Stimulated activated CD4-positive, alpha-beta T cell treated with anti-CD3 and anti-CD28 coated beads, Interleukin-4, amount 100 ng/mL, for 1 hour (primary cell): ENCODE measurements around the gene SLC22A31.

Experiments
- DNase-seq: peaks from one replicate; pipeline ENCODE4 v3.0.0-alpha.2; 2020

Gene SLC22A31

GRCh38 chr16:89164847-89165680 is 35.3 kb downstream of the SLC22A31 start:
- no peak for DNase-seq

DNA sequence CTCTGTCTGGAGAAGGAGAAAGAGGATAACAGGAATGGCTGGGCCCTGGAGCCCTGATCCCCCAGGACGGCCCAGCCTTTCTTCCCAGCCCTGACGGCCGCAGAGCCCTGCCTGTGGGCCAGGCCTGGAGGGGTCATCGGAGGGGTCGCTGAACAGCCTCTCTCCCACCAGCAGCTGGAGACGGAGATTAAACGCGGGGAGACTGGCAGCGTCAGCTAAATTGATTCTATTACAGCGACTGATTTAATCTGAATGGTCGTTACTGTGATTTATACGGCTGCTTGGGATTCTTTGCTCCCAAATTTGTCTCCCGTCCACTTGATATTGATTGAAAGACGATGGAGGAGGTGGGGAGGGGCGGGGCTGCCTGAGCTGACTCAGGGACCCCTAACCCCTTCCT is 35.9 kb downstream of the SLC22A31 start:
- no peak for DNase-seq

DNA sequence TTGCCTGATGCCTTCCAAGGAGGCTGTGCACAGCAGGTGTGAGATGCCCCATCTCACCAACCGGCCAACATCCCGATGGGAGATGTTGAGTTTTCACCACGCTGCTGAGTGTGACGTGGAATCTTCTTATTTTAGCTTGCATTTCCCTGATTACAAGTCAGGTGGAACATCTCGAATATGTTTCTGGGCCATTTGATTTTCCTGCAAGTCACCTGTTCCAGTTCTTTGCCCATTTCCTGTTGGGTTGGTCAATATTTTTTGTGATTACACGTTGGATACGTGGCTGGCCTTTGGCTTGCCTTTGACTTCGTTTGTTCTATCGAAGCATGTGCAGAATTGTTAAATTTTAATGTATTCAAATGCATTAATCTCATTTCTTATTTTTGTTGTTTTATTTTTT is 37.0 kb downstream of the SLC22A31 start:
- no peak for DNase-seq

DNA sequence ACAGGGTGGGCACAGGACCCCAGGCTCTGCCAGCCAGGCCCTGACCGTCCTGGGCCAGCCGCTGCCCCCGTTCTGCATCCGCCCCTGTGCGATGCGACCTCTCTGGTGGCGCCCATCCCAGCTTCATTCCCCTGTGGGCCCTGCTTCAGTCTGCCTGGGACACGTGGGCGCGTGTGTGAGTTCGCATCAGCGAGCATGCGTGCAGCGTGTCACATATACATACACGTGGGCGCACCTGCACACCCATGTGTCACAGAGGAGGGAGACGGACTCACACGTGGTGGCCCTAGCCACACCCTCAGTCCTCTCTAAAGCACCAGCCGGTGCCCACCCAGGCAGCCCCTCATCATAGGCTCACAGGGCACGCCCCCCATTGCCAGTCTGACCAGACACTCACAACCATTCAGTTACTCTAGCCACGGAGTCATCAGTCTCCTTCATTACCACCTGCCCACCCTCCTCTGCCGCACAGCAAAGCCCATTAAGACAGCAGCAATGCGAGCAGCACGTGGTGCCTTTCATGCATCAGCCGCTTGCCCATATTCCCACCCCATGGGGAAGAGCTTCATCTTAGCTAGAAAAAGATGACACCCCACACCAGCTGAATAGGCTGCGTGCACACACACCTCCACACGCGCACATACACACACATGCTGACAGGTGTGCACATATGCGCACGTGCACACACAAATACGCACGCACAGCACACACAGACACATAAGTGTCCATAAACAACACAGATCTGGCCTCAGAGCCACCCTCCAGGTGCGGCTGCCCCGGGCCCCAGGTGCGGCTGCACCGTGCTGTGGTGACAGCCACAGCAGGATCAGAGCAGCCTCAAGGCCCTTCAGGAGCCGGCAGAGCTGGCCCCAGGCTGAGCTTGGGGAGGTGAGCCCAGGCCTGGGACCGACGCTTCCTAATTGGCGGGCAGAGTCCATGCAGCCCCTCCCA is 38.3 kb downstream of the SLC22A31 start:
- no peak for DNase-seq

DNA sequence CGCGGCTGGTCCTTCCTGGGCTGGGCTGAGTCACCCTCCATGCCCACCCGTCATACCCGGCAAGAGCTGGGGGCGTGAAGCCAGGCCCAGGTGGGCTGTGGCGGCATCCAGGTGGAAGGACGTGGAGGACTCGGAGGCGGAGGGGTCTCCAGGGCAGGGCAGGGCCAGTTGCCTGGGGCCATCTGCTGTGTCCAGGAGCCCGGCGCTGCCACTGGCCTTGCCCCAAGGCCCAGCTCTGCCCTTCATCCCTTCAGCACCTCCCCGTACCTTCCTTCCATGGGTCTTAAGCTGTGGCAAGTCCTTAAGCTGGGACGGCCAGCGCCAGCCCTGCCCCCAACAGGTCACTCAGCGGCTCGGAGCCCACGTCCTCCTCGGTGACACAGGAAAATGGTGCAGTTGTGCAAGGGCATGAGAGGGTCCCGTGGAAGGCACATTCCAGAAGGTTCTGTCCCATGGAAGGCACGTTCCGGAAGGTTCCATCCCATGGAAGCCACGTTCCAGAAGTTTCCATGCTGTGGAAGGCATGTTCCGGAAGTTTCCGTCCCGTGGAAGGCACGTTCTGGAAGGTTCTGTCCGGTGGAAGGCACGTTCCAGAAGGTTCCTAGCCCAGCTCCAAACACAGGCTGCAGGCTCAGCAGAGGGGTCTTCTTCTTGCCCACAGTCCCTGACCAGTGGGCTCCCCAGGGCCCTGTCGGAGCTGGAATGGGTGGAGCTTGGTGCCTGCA is 39.2 kb downstream of the SLC22A31 start:
- DNase-seq: no peak

DNA sequence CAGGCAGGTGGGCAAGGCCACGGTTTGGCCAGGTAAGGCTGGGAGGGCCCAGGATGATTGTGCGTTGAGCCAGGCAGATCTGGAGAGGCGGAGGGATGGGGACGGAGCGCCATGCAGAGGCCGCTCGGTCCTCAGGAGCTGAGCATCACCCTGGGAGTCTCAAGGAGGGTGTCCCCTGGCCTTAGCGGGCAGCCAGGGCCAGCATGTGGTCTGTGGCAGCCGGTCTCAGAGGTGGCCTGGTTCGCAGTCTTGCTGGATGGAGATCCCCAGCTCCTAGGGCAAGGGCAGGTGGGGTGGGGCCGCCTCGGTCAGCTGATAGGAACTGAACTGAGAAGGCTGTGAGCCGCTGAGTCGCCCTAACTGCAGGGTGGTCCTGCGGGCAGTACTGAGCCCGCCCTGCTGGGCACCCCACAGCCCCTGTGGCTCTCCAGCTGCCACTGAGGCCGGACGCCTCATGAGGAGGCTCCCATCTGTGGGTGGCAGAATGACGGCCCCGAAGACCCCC is 40.4 kb downstream of the SLC22A31 start:
- DNase-seq: no peak

- DNase-seq: no peak
These were observed 41.1 kb downstream of the SLC22A31 start for GRCh38 chr16:89159066-89159849.

DNA sequence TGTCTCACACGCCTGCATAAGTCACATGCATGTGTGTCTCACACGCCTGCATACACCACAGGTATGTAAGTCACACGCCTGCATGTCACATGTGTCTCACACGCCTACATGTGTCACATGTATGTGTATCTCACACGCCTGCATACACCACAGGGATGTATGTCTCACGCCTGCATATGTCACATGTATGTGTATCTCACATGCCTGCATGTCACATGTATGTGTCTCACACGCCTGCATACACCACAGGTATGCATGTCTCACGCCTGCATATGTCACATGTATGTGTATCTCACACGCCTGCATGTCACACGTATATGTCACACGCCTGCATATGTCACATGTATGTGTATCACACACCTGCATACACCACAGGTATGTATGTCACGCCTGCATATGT is 42.6 kb downstream of the SLC22A31 start:
- DNase-seq: no peak

GRCh38 chr16:89156740-89157645 is 43.3 kb downstream of the SLC22A31 start:
- no peak for DNase-seq

DNA sequence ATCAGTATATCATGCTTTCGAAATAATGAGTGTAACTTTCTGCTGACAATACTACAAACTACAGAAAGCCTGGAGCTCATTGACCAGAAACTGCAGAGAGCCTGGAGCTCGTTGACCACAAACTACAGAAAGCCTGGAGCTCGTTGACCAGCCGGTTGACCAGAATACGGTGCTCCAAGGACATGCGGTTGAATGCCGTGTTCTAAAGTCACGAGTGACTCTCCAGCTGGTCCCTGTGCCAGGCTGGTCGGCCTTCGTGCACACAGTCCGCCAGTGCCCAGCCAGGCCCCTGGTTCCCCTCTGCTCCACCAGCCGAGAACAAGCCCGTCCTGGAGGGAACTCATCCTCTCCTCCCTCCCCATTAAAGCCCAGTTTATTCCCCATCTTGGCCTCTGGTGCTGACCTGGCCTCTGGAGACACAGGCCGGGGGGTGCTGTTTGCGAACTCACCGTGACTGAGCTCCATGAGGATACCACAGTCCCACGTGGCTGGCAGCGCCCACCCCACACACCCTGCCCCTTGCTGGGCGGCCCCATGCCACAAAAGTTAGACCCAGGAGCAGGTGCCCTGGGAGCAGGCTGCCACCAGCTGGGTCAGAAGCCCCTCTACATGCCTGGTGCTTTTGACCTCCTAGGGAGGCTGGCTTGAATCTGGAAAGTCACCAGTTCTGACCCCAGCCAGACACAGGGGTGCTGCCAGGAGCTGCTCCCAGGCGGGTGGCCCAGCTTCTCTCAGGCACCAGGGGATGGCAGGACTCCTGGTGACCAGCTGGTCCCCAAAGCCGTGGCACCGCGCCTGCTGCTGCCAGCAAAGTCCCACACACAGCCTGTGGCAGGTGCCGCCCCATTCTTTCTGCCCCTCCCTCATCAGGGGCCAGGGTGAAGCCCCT is 44.2 kb downstream of the SLC22A31 start:
- no peak for DNase-seq

GRCh38 chr16:89155184-89155679 is 45.1 kb downstream of the SLC22A31 start:
- DNase-seq: no peak

- no peak for DNase-seq
These were observed 45.8 kb downstream of the SLC22A31 start for GRCh38 chr16:89154390-89155183.

DNA sequence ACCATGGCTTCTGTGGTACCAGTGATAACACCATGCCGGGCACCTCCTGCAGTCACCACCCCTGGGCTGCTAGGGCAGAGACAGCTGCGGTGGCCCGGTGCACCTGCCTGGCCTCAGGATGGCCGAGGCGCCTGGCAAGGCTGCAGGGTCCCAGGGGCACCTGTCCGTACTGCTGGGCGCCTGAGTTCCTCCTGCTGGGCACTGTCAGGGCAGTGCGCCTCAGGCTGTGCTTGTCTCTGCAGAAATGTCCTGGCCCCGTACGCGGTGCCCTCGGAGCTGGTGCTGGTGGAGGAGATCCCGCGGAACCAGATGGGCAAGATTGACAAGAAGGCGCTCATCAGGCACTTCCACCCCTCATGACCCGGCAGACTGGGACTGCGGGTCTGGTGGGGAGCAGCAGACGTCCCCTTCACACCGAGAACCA is 46.5 kb downstream of the SLC22A31 start:
- DNase-seq: no peak

- no peak for DNase-seq
These were observed 47.3 kb downstream of the SLC22A31 start for GRCh38 chr16:89152831-89153700.

- no peak for DNase-seq
These were observed 49.4 kb downstream of the SLC22A31 start for GRCh38 chr16:89150981-89151380.

- DNase-seq: no peak
These were observed 50.1 kb downstream of the SLC22A31 start for GRCh38 chr16:89150090-89150835.

DNA sequence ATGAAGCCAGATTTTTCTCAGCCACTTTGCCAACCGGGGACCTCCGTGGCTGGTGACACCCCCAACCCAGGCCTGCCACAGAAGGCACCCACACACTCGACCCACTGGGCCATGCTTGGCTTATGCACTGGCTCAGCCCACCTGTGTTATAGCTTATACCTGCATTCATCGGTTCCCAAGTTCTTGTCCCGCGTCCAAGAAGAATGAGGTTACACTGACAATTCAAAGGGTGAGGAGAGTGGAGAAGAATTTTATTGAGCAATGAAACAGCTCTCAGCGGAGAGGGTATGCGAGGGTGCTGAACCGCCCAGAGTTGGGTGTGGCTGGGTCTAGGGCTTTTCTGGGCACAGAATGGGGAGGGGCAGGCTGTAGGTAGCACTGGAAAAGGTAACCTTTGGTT is 51.0 kb downstream of the SLC22A31 start:
- no peak for DNase-seq
